Measurements from ENCODE around the gene ACP2. TPM values are rescaled to one million over a fixed set of nuclear protein-coding genes. Genes with fewer than 3 reads are reported as not detected.

ACP2 gene
- polyA plus RNA-seq, 3 donors = 13.1 to 25.3 (median 20.5) TPM

GRCh38 chr11:47259232-47259977, 10.8 kb upstream of the ACP2 start:
- TF ChIP-seq, protein P1, sequence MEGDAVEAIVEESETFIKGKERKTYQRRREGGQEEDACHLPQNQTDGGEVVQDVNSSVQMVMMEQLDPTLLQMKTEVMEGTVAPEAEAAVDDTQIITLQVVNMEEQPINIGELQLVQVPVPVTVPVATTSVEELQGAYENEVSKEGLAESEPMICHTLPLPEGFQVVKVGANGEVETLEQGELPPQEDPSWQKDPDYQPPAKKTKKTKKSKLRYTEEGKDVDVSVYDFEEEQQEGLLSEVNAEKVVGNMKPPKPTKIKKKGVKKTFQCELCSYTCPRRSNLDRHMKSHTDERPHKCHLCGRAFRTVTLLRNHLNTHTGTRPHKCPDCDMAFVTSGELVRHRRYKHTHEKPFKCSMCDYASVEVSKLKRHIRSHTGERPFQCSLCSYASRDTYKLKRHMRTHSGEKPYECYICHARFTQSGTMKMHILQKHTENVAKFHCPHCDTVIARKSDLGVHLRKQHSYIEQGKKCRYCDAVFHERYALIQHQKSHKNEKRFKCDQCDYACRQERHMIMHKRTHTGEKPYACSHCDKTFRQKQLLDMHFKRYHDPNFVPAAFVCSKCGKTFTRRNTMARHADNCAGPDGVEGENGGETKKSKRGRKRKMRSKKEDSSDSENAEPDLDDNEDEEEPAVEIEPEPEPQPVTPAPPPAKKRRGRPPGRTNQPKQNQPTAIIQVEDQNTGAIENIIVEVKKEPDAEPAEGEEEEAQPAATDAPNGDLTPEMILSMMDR (IDR thresholded peaks at IDR 0.05) = peak; percentile 68
- WGBS (ENCODE audit: insufficient coverage) = 28% methylated on average over 7 of the region's 10 CpGs
- Histone ChIP-seq H3K79me2 (ENCODE audit: insufficient read depth, low read length) (no peaks in the 10 kb centered on the region), H3K4me3 (replicated peaks in 1 of 3; ENCODE audit: low read depth in 2 of 3, low read length in 3 of 3) (no peak overlapping the region), H3K36me3 (replicated peaks in 1 of 2; ENCODE audit: control insufficient read depth in 1 of 2, insufficient read depth in 2 of 2, low read length in 2 of 2) (no peaks in the 10 kb centered on the region), H3K27ac (ENCODE audit: low read depth in 1 of 2, low read length in 2 of 2) (no peak overlapping the region), H3K9ac (ENCODE audit: insufficient read depth, low read length, poor library complexity, severe bottlenecking) (no peak overlapping the region), H4K20me1 (ENCODE audit: insufficient read depth, low read length) (no peaks in the 10 kb centered on the region), H3K9me3 (replicated peaks in 1 of 2; ENCODE audit: control insufficient read depth in 1 of 2, insufficient read depth in 1 of 2, low read length in 2 of 2) (no peaks in the 10 kb centered on the region), H3K27me3 (ENCODE audit: control insufficient read depth in 2 of 2, insufficient read depth in 2 of 2, low read length in 2 of 2) (no peaks in the 10 kb centered on the region), H2AFZ (ENCODE audit: insufficient read depth, low read depth, low read length, poor library complexity, severe bottlenecking) (peak overlapping the region; percentile 4), H3K4me2 (replicated peaks; ENCODE audit: extremely low read depth, low read length, poor library complexity, severe bottlenecking) (no peak overlapping the region), H3K4me1 (ENCODE audit: control insufficient read depth in 1 of 2, insufficient read depth in 2 of 2, low read length in 2 of 2) (peaks cover 26 to 39% of the 10 kb centered on the region in 2 donors)
- Mint-ChIP-seq H3K27ac (peak overlapping the region in 2 of 7 donors; percentile 21 to 48), H3K4me1 (peaks cover 43% of the 10 kb centered on the region), H3K27me3 (ENCODE audit: low read depth in 3 of 3) (peaks cover 0 to 2% (median 1%) of the 10 kb centered on the region in 3 donors), H3K9me3 (no peaks in the 10 kb centered on the region), H3K36me3 (peaks cover 0 to 4% of the 10 kb centered on the region in 2 donors), H3K4me3 (peak overlapping the region in 1 of 2 donors; percentile 1)
- peak in 2 of 3 donors; percentile 25 to 33 for DNase-seq
- intact Hi-C loops (cut with micrococcal nuclease) = no loop called here

GRCh38 chr11:47258317-47258902, 9.8 kb upstream of the ACP2 start:
- Histone ChIP-seq H3K27ac (ENCODE audit: low read depth in 1 of 2, low read length in 2 of 2) (no peak overlapping the region), H2AFZ (ENCODE audit: insufficient read depth, low read depth, low read length, poor library complexity, severe bottlenecking) (peak overlapping the region; percentile 81), H3K27me3 (ENCODE audit: control insufficient read depth in 2 of 2, insufficient read depth in 2 of 2, low read length in 2 of 2) (no peaks in the 10 kb centered on the region), H3K36me3 (replicated peaks in 1 of 2; ENCODE audit: control insufficient read depth in 1 of 2, insufficient read depth in 2 of 2, low read length in 2 of 2) (no peaks in the 10 kb centered on the region), H3K4me1 (ENCODE audit: control insufficient read depth in 1 of 2, insufficient read depth in 2 of 2, low read length in 2 of 2) (peaks cover 36 to 49% of the 10 kb centered on the region in 2 donors), H4K20me1 (ENCODE audit: insufficient read depth, low read length) (no peaks in the 10 kb centered on the region), H3K4me3 (replicated peaks in 1 of 3; ENCODE audit: low read depth in 2 of 3, low read length in 3 of 3) (peak overlapping the region in 2 of 3 experiments; percentile 26 to 62), H3K9ac (ENCODE audit: insufficient read depth, low read length, poor library complexity, severe bottlenecking) (peak overlapping the region; percentile 45), H3K9me3 (replicated peaks in 1 of 2; ENCODE audit: control insufficient read depth in 1 of 2, insufficient read depth in 1 of 2, low read length in 2 of 2) (no peaks in the 10 kb centered on the region), H3K79me2 (ENCODE audit: insufficient read depth, low read length) (no peaks in the 10 kb centered on the region), H3K4me2 (replicated peaks; ENCODE audit: extremely low read depth, low read length, poor library complexity, severe bottlenecking) (peak overlapping the region; percentile 71)
- TF ChIP-seq, protein P1 (IDR thresholded peaks at IDR 0.05) = no peak
- Mint-ChIP-seq H3K27ac (peak overlapping the region in 5 of 7 donors; percentile 40 to 85 (median 70)), H3K36me3 (peaks cover 0 to 4% of the 10 kb centered on the region in 2 donors), H3K27me3 (ENCODE audit: low read depth in 3 of 3) (peaks cover 0 to 2% (median 1%) of the 10 kb centered on the region in 3 donors), H3K4me1 (peaks cover 50% of the 10 kb centered on the region), H3K9me3 (no peaks in the 10 kb centered on the region), H3K4me3 (peak overlapping the region; percentile 58 to 85)
- WGBS (ENCODE audit: insufficient coverage) = 46% methylated on average over 6 of the region's 11 CpGs
- DNase-seq = no peak
- intact Hi-C loops (cut with micrococcal nuclease) = no loop called here
